Colon (tissue), 2 donors: ENCODE measurements around the gene APLF.

Source experiments
- FAIRE-seq: peaks from 2 replicates; lab custom pipeline; 2012; peaks lifted over from hg19 to GRCh38; lab: Jason Lieb, UNC
- donor health status: control.
- donor health status: control.

APLF gene, protein sequence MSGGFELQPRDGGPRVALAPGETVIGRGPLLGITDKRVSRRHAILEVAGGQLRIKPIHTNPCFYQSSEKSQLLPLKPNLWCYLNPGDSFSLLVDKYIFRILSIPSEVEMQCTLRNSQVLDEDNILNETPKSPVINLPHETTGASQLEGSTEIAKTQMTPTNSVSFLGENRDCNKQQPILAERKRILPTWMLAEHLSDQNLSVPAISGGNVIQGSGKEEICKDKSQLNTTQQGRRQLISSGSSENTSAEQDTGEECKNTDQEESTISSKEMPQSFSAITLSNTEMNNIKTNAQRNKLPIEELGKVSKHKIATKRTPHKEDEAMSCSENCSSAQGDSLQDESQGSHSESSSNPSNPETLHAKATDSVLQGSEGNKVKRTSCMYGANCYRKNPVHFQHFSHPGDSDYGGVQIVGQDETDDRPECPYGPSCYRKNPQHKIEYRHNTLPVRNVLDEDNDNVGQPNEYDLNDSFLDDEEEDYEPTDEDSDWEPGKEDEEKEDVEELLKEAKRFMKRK

DNA sequence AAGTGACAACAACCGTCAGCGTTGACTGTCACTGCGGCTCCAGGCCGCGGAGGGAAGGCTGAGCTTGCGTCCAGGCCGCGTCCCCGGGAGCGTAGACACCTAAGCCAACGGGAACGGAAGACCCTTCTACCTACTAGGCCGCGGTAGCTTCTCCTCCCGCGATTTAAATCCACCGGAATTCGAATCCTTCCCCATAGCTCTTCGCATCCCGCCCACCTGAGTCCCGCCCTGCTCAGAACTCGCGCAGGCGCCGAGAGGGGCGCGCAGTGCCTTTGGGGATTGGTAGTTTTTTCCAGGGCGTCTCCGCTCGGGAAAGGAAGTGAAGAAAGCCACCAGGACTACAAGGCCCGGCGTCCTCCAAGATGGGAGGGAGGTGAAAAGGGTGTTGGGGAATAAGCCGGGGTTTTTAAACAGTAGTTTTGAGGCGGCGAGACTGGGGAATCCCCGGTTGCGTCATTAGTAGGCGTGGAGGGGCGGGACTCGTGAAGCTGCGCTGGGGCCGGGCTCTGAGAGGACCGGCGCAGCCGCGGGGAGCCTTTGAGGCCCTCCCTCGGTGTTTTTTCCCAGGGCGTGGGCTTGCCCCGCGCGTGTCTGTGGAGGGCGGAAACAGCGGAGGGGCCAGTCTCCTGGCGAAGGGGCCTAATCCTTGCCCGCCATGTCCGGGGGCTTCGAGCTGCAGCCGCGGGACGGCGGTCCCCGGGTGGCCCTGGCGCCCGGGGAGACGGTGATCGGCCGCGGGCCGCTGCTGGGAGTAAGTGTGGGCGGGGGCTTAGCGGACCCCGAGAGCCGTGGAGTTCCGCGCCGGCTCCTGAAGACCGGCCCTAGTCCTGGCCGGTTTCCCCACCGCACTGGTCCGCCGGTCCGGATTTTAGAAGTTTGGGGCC, at the start of gene APLF, which contains the start of gene FBXO48:
Gene APLF, plus strand, starts transcription at position 509 of the 884 bp plus-strand sequence. Its CDS starts 147 bp downstream, at position 656.
Gene FBXO48, minus strand, starts transcription at position 218 of the 884 bp plus-strand sequence. CDS start 2,149 bp downstream, outside the sequence.
- peak; percentile 83 for FAIRE-seq

DNA sequence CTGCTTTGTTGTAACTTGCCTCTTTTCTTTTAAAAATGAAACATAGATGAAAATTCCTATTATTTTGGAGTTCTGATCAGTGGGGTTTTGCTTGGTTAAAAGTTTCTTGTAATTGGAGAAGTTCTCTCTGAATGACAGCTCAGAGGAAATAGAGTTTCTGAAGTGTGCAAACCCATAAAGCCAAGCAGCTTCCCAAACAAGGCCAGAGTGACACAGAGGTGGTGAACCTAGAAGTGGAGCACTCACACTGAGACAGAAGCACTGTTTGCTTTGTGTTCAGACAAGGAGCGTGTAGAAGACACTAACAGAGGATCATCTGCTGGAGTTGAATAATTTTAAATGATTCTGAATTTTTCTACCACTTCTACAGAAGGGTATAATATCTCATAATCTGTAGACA, 49.5 kb upstream of the APLF start:
- no peak for FAIRE-seq

DNA sequence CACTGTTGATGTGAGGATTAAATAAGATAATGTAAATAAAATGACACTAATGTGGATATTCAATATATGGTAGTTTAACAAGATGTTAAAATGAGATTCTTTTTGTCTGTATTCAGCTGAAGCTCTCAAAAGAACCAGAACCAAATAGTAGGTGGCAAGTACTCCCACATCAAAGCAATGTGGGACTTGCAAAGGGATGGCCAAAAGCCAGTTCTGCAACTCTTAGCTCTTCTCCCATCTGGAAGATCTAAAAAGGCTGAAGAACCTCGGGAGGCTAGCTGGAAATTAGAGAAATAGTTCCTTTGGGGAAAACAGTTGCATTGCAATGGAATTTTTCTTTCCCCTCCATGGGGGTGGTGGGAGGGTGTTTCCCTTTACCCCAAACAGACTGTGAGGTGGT, 49.0 kb upstream of the APLF start:
- FAIRE-seq: no peak

DNA sequence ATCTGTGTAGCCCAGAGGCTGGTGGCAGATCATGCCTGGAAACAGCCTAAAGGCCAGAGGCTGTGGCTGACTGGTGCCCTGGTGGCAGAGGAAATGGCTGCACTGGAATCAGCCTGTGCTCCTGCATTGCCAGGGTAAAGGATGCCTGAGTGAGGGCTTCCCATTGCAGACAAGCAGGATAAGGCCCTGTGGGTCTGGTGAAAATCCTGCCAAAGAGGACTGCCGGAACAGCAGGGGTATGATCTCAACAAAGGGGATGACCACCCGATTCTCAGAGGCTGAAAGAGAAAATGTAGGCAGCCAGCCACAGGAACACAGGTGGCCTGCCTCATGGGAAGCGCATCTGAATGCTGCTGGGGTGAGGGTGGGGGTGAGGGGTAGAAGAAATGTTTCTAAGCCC, 48.5 kb upstream of the APLF start:
- FAIRE-seq: no peak

DNA sequence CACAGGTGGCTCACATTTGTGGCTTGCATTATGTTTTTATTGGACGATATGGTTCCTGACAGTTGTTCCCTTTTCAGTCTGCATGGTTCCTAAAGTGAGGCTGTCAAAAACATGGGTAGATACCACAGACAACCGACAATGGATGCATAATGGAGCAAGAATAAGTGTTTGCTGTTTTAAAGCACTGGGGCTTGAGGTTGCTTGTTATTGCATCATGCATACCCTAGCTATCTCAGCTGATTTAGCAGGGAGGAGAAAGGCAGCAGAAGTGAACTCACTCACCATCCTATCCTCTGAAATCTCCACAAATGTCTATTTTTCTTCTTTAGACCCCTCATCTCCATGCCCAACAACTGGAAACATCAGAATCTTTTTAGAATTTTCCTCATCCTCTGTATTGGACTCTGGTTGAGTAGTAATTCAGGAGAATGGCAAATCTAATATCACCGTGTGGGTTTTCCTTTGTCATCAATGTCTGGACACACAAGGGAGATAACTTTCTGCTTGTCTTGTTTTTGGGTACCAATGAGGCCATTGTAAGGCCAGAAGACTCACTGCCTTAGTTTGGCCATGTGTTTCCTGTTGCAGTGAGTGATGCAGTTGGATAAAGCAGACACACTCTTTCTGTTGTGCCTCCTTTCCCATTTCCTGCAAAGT, 47.0 kb upstream of the APLF start:
- FAIRE-seq: no peak

DNA sequence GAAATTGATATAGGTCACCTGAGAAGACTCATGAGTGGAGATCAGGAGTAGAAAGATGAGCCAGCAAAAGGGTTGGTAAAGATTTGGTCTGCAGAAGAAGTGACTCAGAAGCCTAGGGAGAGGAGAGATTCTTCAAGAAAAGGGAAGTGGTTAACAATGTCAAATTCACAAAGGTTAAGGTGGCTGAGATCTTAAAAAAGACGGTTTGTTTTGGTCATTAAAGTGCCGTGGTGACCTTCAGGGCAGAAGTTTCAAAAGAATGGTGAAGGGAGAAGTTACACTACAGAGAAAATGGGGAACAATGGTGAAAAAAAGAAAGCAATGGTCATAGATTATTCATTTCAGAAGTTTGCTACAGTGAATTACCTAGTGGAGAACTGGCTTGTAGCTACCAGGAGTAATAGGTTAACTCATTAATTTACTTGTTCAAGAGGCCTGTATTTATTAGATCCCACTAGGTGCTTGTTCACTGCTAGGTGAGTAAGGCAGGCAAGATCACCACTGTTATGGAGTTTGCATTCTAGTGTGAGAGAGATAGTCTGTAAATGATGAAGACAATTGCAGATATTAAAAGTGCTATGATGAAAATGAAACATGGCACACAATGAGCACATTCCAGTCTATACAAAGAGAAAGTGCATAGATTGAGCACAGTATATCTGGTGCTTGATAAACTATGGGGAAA, 43.3 kb upstream of the APLF start:
- FAIRE-seq: no peak

DNA sequence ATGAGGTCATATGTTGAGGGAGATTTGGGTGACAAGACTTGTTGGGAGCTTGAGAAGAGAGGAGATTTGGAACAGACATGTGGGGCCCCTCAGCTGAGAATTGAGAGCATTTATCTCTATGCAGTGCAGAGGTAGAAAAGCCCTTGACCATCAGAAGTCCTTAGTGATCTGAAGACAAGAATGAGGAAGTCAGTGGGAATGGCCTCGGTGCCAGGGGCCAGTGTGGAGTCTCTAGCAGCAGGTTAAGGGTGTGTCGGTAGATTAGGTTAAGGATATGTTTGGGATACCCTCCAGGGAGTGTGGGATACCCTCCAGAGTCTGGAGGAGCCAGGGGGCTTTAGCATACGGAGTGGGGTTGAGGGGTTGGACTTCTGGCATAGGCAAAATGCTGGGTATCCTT, 41.9 kb upstream of the APLF start:
- no peak for FAIRE-seq

DNA sequence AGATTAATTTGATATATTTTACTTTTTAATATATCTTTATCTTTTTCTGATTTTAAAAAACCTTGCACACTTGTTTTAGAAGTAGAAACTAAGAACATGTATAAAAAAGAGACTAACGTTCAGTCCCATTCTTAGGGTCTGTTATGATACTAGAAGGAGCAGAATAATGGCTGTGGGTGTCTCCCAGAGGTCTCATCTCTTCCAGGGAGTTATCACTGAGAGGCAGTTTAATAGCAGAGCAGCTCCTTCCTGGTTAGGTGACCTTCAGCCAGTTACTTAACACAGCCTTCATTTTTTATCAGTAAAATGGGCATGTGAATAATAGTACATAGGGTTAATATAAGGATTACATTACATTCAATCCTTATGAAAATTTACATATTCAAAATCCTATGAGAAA, 40.9 kb upstream of the APLF start:
- no peak for FAIRE-seq

DNA sequence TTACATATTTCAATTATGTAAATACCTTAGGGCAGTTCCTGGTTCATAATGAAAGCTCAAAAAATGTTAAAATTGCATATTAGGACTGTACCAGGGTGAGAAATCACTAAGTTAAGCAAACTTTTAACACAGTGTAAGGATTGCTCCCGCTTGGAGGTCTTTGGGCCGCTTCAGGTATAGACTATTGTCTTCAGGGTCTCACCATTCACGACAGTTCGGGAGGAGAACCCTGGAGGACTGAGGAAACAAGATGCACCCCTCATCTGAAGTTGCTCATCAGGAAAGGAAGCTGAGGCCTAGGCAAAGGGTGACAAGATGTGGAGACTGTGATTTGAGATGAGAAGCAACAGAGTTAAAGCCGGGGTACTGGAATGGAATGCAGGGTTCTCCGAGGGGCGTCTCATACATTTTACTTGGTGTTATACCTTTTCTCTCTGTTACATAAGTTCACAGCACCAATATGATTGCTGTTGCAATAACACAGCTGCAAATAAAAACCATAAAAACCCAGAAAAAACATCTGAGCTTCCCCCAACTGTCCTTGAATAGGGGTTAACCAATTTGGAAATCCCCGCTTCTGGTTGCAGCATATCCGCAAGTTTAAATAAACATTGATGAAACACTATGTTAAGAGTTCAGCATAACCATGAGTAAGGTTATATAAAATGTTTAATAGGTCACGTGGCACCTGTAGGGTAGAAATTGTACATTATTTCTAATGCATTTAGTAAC, 40.4 kb upstream of the APLF start:
- FAIRE-seq: no peak

DNA sequence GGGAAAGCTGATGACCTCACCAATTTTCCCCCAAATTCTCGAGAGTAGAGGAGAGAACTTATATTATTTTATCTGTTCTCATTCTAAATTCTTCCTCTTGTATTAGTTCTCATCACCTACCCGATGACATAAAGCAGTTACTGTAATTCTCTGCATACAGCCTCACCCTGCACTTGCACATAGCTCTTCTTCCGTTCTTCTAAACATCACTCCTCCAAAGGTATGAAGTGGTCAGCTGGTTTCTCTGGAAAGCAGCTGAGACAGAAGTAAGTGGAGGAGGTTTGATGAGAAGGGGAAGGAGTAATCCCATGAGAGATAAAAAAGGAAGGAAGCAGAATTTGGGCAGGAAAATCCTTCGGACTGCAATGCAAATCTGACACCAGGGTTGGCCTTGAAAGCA, 39.3 kb upstream of the APLF start:
- FAIRE-seq: no peak

DNA sequence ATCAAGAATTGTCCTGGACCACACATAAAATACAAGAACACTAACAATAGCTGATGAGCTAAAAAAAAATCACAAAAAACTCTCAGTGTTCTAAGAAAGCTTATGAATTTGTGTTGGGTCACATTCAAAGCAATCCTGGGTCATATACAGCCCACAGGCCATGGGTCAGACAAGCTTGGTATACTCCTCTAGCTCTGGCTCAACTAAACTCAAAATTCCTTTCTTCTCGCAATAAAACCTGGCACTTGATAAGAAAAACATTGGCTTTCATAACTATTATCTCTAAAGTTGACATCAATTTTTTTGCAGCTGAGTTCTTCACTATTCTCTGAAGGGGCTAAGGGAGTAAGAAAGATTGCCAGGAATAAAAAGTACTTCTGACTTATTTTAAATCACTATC, 38.6 kb upstream of the APLF start:
- no peak for FAIRE-seq

DNA sequence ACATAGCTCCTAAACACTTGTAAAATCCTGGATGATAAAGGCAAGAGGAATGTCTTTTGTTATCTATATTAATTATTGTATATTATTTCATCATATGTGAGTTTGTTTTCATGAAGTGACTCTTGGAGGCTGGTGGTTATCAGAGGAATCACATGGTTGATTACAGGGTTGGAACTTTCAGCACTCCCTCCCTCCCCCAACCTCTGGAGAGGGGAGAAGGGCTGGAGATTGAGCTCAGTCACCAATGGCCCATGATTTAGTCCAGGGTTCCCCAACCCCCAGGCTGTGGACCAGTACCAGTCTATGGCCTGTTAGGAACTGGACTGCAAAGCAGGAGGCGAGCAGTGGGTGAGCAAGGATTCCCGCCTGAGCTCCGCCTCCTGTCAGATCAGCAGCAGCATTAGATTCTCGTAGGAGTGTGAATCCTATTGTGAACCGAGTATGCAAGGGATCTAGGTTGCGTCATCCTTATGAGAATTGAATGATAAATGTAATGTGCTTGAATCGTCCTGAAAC, 38.0 kb upstream of the APLF start:
- no peak for FAIRE-seq

DNA sequence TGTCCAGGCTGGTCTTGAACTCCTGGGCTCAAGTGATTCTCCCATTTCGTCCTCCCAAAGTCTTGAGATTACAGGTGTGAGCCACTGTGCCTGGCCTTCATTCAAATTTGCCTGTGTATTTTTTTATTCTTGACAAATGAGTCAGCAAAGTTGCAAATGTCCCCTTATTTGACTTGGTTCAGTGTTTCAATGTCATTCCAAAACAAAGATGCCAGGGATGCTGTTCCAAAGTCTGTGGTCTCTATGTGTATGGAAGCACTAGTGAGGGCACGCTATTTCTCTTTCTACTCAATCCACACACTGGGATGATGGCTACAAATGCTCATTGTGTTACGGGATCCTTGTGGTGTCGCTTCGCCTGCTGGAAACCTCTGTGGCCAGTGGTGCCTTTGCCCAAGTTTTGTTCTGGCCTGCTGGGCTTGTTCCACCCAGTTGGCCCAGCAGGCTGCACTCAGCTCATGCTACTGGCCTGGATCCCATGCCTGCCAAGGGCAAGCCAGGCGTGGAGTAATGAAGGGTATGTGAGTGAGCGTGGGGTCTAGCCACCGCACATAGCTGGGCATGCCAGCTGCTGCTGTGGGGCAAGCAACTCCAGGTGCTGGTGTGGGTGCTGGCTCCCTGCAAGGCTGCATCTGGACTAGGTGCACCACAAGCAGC, 35.9 kb upstream of the APLF start:
- no peak for FAIRE-seq

DNA sequence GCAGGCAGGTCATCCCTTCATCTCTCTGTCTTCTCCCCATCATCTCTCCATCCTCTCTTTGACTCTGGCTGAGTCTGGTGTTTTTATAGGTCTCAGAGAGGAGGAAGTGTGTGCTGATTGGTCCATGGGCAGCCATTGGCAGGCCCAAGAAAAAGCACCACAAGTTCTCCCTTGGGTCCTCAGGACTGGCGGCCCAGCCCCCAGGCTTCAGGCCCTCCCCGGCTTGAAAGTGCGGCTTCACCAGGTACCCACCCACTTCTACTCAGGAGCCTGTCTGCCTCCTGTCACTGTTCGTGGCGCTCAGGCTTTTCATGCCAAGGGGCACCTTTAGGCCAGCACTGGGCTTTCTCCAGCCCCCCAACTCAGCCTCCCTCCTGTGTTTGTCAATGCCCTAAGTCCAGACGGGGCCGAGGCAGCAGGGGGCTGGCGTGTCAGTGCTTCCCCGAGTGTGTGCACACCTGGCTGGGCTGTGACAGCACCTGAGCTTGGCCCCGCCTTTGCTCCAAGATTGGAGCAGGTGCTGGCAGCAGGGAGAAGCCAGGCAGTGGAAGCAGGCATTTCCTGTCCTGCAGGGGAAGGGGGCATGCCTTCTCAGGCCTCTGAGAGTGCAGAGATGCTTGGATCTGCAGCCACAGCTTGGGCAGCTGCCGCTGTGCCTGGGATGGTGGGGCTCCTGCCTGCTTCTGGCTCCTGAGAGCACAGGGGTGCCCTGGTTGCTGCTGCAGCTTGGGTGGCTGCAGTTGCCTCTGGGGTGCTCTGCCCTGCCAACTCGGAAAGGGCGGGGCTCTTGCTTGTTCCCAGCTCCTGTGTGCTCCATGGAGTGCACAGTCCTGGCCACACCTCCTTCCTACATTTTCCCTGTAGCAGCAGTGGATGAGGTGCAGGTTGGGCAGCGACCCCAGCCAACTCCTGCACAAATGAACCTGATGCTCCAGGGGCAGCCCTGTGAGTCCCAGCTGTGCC, 34.4 kb upstream of the APLF start:
- no peak for FAIRE-seq

DNA sequence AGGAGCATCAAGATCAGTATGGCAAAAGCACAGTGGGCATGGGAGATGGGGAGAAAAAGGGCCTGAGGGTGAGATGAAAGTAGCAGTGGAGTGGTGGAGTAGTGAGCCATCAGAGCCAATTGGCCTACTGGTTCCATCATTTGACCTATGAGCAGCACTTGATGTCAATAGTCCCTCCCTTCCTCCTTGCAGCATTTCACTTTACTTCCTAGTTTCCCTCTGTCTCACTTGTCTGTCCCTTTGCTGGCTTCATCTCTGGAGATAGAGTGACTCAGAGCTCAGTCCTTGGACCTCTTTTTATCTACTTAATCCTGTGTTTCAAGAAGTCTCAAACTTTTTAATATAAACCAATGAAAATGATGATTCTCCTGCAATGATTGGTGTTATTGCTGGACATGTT, 32.4 kb upstream of the APLF start:
- no peak for FAIRE-seq

DNA sequence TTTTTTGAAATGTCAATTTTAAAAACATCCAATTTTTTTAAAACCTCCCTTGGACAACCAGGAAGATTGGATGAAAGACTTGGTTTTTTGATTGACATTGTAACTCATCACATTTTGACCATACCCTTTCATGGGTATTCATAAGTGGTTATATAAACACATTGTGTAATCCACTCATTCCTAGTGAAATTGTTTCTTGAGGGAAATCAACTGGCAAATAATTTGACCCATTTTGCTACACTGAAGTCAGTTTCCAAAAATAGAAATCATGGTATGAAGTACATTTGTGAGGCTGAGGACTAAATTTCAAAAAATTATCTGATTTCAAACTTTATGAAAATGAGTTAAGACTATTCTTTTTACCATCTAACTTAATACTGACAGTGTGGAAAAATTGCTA, 31.8 kb upstream of the APLF start:
- no peak for FAIRE-seq

DNA sequence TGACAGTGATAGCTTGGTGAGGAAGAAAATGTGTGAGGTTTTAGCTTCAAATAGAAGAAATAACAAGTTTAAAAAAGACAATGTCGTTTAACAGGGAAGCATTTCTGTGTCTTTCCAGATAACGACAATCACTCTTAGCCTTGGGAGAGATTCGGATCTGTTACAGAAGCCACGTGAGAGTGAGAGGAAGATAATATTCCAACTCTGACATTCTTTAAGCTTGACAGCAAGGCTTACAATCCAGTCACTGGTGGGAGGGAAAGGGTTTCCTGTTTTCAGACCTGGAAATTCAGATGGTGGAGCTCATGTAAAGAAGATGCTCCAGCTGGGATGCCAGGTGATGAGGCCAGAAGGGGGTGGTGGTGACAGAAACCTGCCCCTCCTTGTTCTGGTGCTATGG, 31.1 kb upstream of the APLF start:
- no peak for FAIRE-seq

DNA sequence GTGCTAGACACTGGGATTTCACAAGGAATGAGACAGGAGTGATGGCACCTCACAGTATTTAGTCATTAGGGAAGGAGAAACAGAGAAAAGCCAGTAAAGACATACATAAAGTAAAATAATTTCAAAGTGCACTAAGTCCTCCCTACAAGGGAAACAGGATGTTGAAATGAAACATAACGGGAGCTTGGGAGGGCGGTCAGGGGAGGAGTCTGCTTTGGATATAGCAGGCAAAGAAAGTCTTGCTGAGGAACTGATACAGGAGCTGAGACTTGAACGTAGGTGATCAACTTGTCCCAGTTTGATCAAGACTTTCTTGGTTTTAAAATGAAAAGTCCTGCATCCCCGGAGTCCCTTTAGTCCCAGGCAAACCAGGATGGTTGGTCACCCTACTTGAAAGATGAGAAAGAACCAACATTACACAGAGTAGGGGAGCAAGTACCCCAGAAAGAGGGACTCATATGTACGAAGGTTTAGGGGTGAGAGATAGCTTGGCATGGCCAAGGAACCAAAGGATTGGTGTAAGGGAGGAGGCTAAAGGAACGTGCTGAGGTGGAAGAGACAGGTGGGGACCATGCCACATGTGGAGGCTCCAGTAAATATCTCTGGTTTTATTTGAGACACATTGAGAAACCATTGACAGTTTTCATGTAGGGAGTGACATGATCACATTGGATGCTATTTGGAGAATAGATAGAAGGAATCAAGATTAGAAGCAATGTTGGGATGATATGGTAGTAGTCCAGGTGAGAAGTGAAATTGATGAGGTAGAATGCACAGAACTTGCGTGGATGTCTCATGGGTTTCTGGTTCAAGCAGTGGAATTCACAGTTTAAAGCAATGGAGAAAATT, 28.7 kb upstream of the APLF start:
- no peak for FAIRE-seq
